MCF 10A (cell line): ENCODE measurements around the gene ANKRD34C. TPM values are rescaled to one million over a fixed set of nuclear protein-coding genes. Genes with fewer than 3 reads are reported as not detected.

Experiments
- BruUV-seq: library from RNA; stranded (reverse); fragments of 400-500 nt; replicated peaks from 2 replicates; lab custom pipeline; 2021; lab: Mats Ljungman, UMichigan
- CTCF ChIA-PET: fragments of 300-600 bp; sonication (Branson Sonifier 250); formaldehyde crosslinking; extraction: SDS; loops from one replicate; lab custom pipeline; 2021; ENCODE audit warnings: antibody characterized with exemption, inconsistent platforms; lab: Yijun Ruan, JAX
- POLR2A ChIA-PET: fragments of 300-600, 350-650 bp; sonication (Branson Sonifier 250); formaldehyde crosslinking; extraction: SDS; loops from one replicate; lab custom pipeline; 2020; ENCODE audit warnings: antibody characterized with exemption, inconsistent platforms; lab: Yijun Ruan, JAX
- DNase-seq: peaks from one replicate; pipeline ENCODE4 v3.0.0-alpha.2; 2018; ENCODE audit not compliant: unreplicated experiment
- H3K27ac Mint-ChIP-seq: one replicate; pipeline ENCODE4 v1.8.0; 2022; ENCODE audit warnings: mild to moderate bottlenecking, low read depth, mixed read lengths; ENCODE audit not compliant: unreplicated experiment
- H3K27me3 Mint-ChIP-seq: one replicate; pipeline ENCODE4 v1.8.0; 2022; ENCODE audit warnings: mixed read lengths; ENCODE audit not compliant: insufficient read depth, unreplicated experiment
- H3K36me3 Mint-ChIP-seq: one replicate; pipeline ENCODE4 v1.8.0; 2022; ENCODE audit warnings: mild to moderate bottlenecking, moderate library complexity, mixed read lengths; ENCODE audit not compliant: insufficient read depth, unreplicated experiment
- H3K4me1 Mint-ChIP-seq: one replicate; pipeline ENCODE4 v1.8.0; 2022; ENCODE audit warnings: mixed read lengths; ENCODE audit not compliant: insufficient read depth, unreplicated experiment
- H3K4me3 Mint-ChIP-seq: one replicate; pipeline ENCODE4 v1.8.0; 2022; ENCODE audit warnings: mild to moderate bottlenecking, moderate library complexity, mixed read lengths; ENCODE audit not compliant: unreplicated experiment
- H3K9me3 Mint-ChIP-seq: one replicate; pipeline ENCODE4 v1.8.0; 2022; ENCODE audit warnings: mixed read lengths; ENCODE audit not compliant: unreplicated experiment
- CTCF ChIP-seq: fragments of 200-600 bp; IDR thresholded peaks from one replicate; pipeline ENCODE4 v1.8.0; 2022; ENCODE audit warnings: antibody characterized with exemption, mild to moderate bottlenecking; ENCODE audit not compliant: unreplicated experiment
- intact Hi-C: fragments of 100-400 bp; cut with micrococcal nuclease; formaldehyde crosslinking; loops from 2 replicates; pipeline ENCODE4 v1.14.1; 2022
- total RNA-seq: library from RNA; stranded (reverse); gene quantifications from 2 replicates; pipeline ENCODE4 v1.2.3, GENCODE V29; 2022

Gene ANKRD34C
- total RNA-seq, 1 experiment from 2014 or later, result not detected

- DNase-seq, result no peak
- TF ChIP-seq CTCF, result no peak
- intact Hi-C loops, result no loop called here
- Mint-ChIP-seq H3K27me3 (peaks cover 79% of the 10 kb centered on the region), H3K9me3 (no peaks in the 10 kb centered on the region), H3K4me3 (no peak overlapping the region), H3K4me1 (no peaks in the 10 kb centered on the region), H3K36me3 (no peaks in the 10 kb centered on the region), H3K27ac (no peak overlapping the region)
- CTCF ChIA-PET, result no interaction called here
- no TSS peak for BruUV-seq
- POLR2A ChIA-PET, result no interaction called here
These were observed 16.8 kb downstream of the ANKRD34C start for GRCh38 chr15:79299126-79299840.

- H3K27ac Mint-ChIP-seq, result no peak overlapping the region
- ChIA-PET CTCF (no interaction called here), POLR2A (no interaction called here)
- BruUV-seq, result no TSS peak
- no peak overlapping the region for H3K4me3 Mint-ChIP-seq
- H3K27me3 Mint-ChIP-seq, result peaks cover 85% of the 10 kb centered on the region
- DNase-seq, result no peak
- no peaks in the 10 kb centered on the region for H3K9me3 Mint-ChIP-seq
- no peaks in the 10 kb centered on the region for H3K4me1 Mint-ChIP-seq
- no peak for TF ChIP-seq CTCF
- intact Hi-C loops, result no loop called here
- no peaks in the 10 kb centered on the region for H3K36me3 Mint-ChIP-seq
These were observed 17.3 kb downstream of the ANKRD34C start for GRCh38 chr15:79299841-79300235.

- POLR2A ChIA-PET, result no interaction called here
- no peak for TF ChIP-seq CTCF
- Mint-ChIP-seq H3K4me3 (no peak overlapping the region), H3K27ac (no peak overlapping the region), H3K27me3 (peaks cover 61% of the 10 kb centered on the region), H3K36me3 (no peaks in the 10 kb centered on the region), H3K4me1 (no peaks in the 10 kb centered on the region), H3K9me3 (no peaks in the 10 kb centered on the region)
- DNase-seq, result no peak
- intact Hi-C loops, result no loop called here
- CTCF ChIA-PET, result interaction anchor here (1.0 kb wide), 1 partner anchor 9 kb away, joined by 3 read pairs; no protein-coding TSS in a partner anchor
- no TSS peak for BruUV-seq
These were observed 24.7 kb downstream of the ANKRD34C start for GRCh38 chr15:79307251-79307650.

- Mint-ChIP-seq H3K4me1 (peaks cover 11% of the 10 kb centered on the region), H3K9me3 (no peaks in the 10 kb centered on the region), H3K27ac (no peak overlapping the region), H3K4me3 (no peak overlapping the region), H3K36me3 (peaks cover 9% of the 10 kb centered on the region), H3K27me3 (peaks cover 45% of the 10 kb centered on the region)
- ChIA-PET POLR2A (no interaction called here), CTCF (interaction anchor here (0.5 to 0.9 kb wide), 3 partner anchors 75 to 432 kb away, joined by 3 read pairs; no protein-coding TSS in a partner anchor)
- DNase-seq, result no peak
- TF ChIP-seq CTCF, result no peak
- intact Hi-C loops, result no loop called here
- BruUV-seq, result no TSS peak
These were observed 26.4 kb downstream of the ANKRD34C start for GRCh38 chr15:79308874-79309273.
